Stimulated activated effector memory CD8-positive, alpha-beta T cell treated with anti-CD3 and anti-CD28 coated beads, Interleukin-12 subunit alpha, Interleukin-12 subunit beta, amount 100 ng/mL, for 72 hours (primary cell): ENCODE data around the gene P4HA2.

Source experiments
- ATAC-seq: fragments of 150-1000 bp; cut with Tn5 transposase; 2 replicates; pipeline ENCODE4 v1.10.0; 2021
- DNase-seq, 2 donors: peaks; one replicate each; pipeline ENCODE4 v3.0.0; 2021 to 2022; ENCODE audit warnings: low spot score in 2 of 2
- H3K27ac Mint-ChIP-seq: one replicate; pipeline ENCODE4 v1.8.0; 2022; ENCODE audit warnings: mild to moderate bottlenecking, mixed read lengths
- H3K36me3 Mint-ChIP-seq: one replicate; pipeline ENCODE4 v1.8.0; 2022; ENCODE audit warnings: mild to moderate bottlenecking, mixed read lengths
- H3K4me1 Mint-ChIP-seq: one replicate; pipeline ENCODE4 v1.8.0; 2022; ENCODE audit warnings: mixed read lengths
- H3K4me3 Mint-ChIP-seq: one replicate; pipeline ENCODE4 v1.8.0; 2022; ENCODE audit warnings: mild to moderate bottlenecking, mixed read lengths
- H3K9me3 Mint-ChIP-seq: one replicate; pipeline ENCODE4 v1.8.0; 2022; ENCODE audit warnings: mixed read lengths

P4HA2 gene

GRCh38 chr5:132225165-132226032 lies 2.3 kb downstream of the P4HA2 start:
- peak overlapping the region; percentile 65 for H3K4me3 Mint-ChIP-seq
- H3K9me3 Mint-ChIP-seq, result no peaks in the 10 kb centered on the region
- no peaks in the 10 kb centered on the region for H3K36me3 Mint-ChIP-seq
- H3K27ac Mint-ChIP-seq, result peak overlapping the region; percentile 4
- ATAC-seq, result peak; percentile 27
- DNase-seq, result no peak
- peaks cover 36% of the 10 kb centered on the region for H3K4me1 Mint-ChIP-seq

- Mint-ChIP-seq H3K27ac (peak overlapping the region; percentile 4), H3K9me3 (no peaks in the 10 kb centered on the region), H3K4me3 (no peak overlapping the region), H3K4me1 (peaks cover 32% of the 10 kb centered on the region), H3K36me3 (no peaks in the 10 kb centered on the region)
- ATAC-seq, result no peak
- no peak for DNase-seq
These were observed 2.9 kb downstream of the P4HA2 start for GRCh38 chr5:132224716-132225115.

GRCh38 chr5:132223861-132224260 lies 3.8 kb downstream of the P4HA2 start:
- DNase-seq (no peak), ATAC-seq (no peak)
- Mint-ChIP-seq H3K9me3 (no peaks in the 10 kb centered on the region), H3K27ac (no peak overlapping the region), H3K4me3 (no peak overlapping the region), H3K36me3 (no peaks in the 10 kb centered on the region), H3K4me1 (peaks cover 24% of the 10 kb centered on the region)

- Mint-ChIP-seq H3K4me1 (peaks cover 24% of the 10 kb centered on the region), H3K4me3 (no peak overlapping the region), H3K9me3 (no peaks in the 10 kb centered on the region), H3K36me3 (peaks cover under 1% of the 10 kb centered on the region), H3K27ac (no peak overlapping the region)
- DNase-seq (no peak), ATAC-seq (no peak)
These were observed 5.0 kb downstream of the P4HA2 start for GRCh38 chr5:132222649-132223038.

GRCh38 chr5:132221781-132222648 lies 5.6 kb downstream of the P4HA2 start:
- peaks cover 21% of the 10 kb centered on the region for H3K4me1 Mint-ChIP-seq
- H3K36me3 Mint-ChIP-seq, result peaks cover 6% of the 10 kb centered on the region
- H3K9me3 Mint-ChIP-seq, result no peaks in the 10 kb centered on the region
- no peak overlapping the region for H3K27ac Mint-ChIP-seq
- no peak for DNase-seq
- ATAC-seq, result no peak
- H3K4me3 Mint-ChIP-seq, result no peak overlapping the region

- DNase-seq (no peak), ATAC-seq (no peak)
- peaks cover 12% of the 10 kb centered on the region for H3K4me1 Mint-ChIP-seq
- H3K36me3 Mint-ChIP-seq, result peaks cover 12% of the 10 kb centered on the region
- H3K9me3 Mint-ChIP-seq, result no peaks in the 10 kb centered on the region
- no peak overlapping the region for H3K4me3 Mint-ChIP-seq
- no peak overlapping the region for H3K27ac Mint-ChIP-seq
These were observed 7.2 kb downstream of the P4HA2 start for GRCh38 chr5:132220491-132220890.

GRCh38 chr5:132219981-132220380 lies 7.7 kb downstream of the P4HA2 start:
- no peak overlapping the region for H3K4me3 Mint-ChIP-seq
- no peak for DNase-seq
- H3K4me1 Mint-ChIP-seq, result peaks cover 8% of the 10 kb centered on the region
- H3K36me3 Mint-ChIP-seq, result peaks cover 12% of the 10 kb centered on the region
- H3K9me3 Mint-ChIP-seq, result no peaks in the 10 kb centered on the region
- H3K27ac Mint-ChIP-seq, result no peak overlapping the region
- peak; percentile 33 for ATAC-seq

GRCh38 chr5:132219289-132219970 lies 8.2 kb downstream of the P4HA2 start:
- H3K9me3 Mint-ChIP-seq, result no peaks in the 10 kb centered on the region

GRCh38 chr5:132218321-132218720 lies 9.3 kb downstream of the P4HA2 start:
- no peak for DNase-seq
- ATAC-seq, result no peak
- Mint-ChIP-seq H3K36me3 (peaks cover 12% of the 10 kb centered on the region), H3K9me3 (no peaks in the 10 kb centered on the region), H3K4me1 (no peaks in the 10 kb centered on the region), H3K4me3 (no peak overlapping the region), H3K27ac (no peak overlapping the region)

More at GRCh38 chr5:132219289-132219970, 8.2 kb downstream of the P4HA2 start:
- H3K4me1 Mint-ChIP-seq, result peaks cover 3% of the 10 kb centered on the region
- DNase-seq, result no peak
- no peak overlapping the region for H3K4me3 Mint-ChIP-seq
- ATAC-seq, result no peak
- H3K36me3 Mint-ChIP-seq, result peaks cover 12% of the 10 kb centered on the region
- H3K27ac Mint-ChIP-seq, result no peak overlapping the region

- DNase-seq (no peak), ATAC-seq (no peak)
- no peaks in the 10 kb centered on the region for H3K4me1 Mint-ChIP-seq
- no peak overlapping the region for H3K27ac Mint-ChIP-seq
- H3K36me3 Mint-ChIP-seq, result peaks cover 12% of the 10 kb centered on the region
- H3K9me3 Mint-ChIP-seq, result no peaks in the 10 kb centered on the region
- no peak overlapping the region for H3K4me3 Mint-ChIP-seq
These were observed 12.3 kb downstream of the P4HA2 start for GRCh38 chr5:132215329-132215728.

GRCh38 chr5:132214491-132214890 lies 13.2 kb downstream of the P4HA2 start:
- Mint-ChIP-seq H3K4me1 (no peaks in the 10 kb centered on the region), H3K27ac (no peak overlapping the region), H3K9me3 (no peaks in the 10 kb centered on the region), H3K4me3 (no peak overlapping the region), H3K36me3 (peaks cover 12% of the 10 kb centered on the region)
- ATAC-seq, result no peak
- DNase-seq, result no peak

- Mint-ChIP-seq H3K4me1 (no peaks in the 10 kb centered on the region), H3K27ac (no peak overlapping the region), H3K9me3 (no peaks in the 10 kb centered on the region), H3K4me3 (no peak overlapping the region), H3K36me3 (peaks cover 17% of the 10 kb centered on the region)
- ATAC-seq (no peak), DNase-seq (no peak)
These were observed 14.0 kb downstream of the P4HA2 start for GRCh38 chr5:132213666-132214065.

GRCh38 chr5:132211787-132212186 lies 15.9 kb downstream of the P4HA2 start:
- peaks cover 13% of the 10 kb centered on the region for H3K36me3 Mint-ChIP-seq
- ATAC-seq (no peak), DNase-seq (no peak)
- no peak overlapping the region for H3K4me3 Mint-ChIP-seq
- H3K4me1 Mint-ChIP-seq, result peaks cover 4% of the 10 kb centered on the region
- H3K27ac Mint-ChIP-seq, result no peak overlapping the region
- no peaks in the 10 kb centered on the region for H3K9me3 Mint-ChIP-seq

GRCh38 chr5:132210944-132211343 lies 16.7 kb downstream of the P4HA2 start:
- ATAC-seq (no peak), DNase-seq (no peak)
- Mint-ChIP-seq H3K4me3 (no peak overlapping the region), H3K9me3 (no peaks in the 10 kb centered on the region), H3K27ac (no peak overlapping the region), H3K4me1 (peaks cover 4% of the 10 kb centered on the region), H3K36me3 (peaks cover 10% of the 10 kb centered on the region)

GRCh38 chr5:132209901-132210545 lies 17.6 kb downstream of the P4HA2 start:
- no peak overlapping the region for H3K27ac Mint-ChIP-seq
- H3K36me3 Mint-ChIP-seq, result peaks cover 10% of the 10 kb centered on the region
- H3K4me1 Mint-ChIP-seq, result peaks cover 4% of the 10 kb centered on the region
- no peak for DNase-seq
- no peak for ATAC-seq
- no peaks in the 10 kb centered on the region for H3K9me3 Mint-ChIP-seq
- H3K4me3 Mint-ChIP-seq, result no peak overlapping the region
